ENCODE measurements around the gene KCNQ5.

Gene KCNQ5

DNA sequence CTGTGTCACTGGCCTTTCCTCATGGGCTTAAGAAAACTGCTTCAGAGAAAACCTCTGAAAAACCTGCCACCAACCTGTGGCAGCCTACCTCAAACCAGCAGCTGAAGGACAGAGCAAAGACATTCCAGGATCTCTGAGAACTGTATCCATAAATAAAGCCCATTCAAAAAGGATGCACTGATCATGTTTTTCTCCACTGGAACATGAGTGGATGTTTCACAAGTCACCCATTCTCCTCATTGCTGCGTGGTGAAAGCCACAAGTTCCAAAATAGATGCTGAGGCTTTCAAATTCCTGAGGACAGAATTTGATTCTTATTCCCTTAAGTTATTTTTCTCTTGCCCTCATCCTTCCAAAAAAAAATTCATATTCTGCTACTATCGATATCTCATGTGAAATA is 322.8 kb downstream of the KCNQ5 start:
- Histone ChIP-seq H3K4me3 (ENCODE audit: low read length) (no peak overlapping the region), H3K9me3 (ENCODE audit: control insufficient read depth, insufficient read depth, low read length) (no peaks in the 10 kb centered on the region), H3K4me1 (ENCODE audit: control insufficient read depth, insufficient read depth, low read length) (no peaks in the 10 kb centered on the region), H3K27ac (ENCODE audit: low read length) (no peak overlapping the region), H3K27me3 (ENCODE audit: control insufficient read depth, insufficient read depth, low read length) (no peaks in the 10 kb centered on the region), H3K36me3 (ENCODE audit: control insufficient read depth, insufficient read depth, low read length) (no peaks in the 10 kb centered on the region)
- no CpG with 5 or more reads among the region's 2 CpGs for WGBS (ENCODE audit: insufficient coverage, insufficient read length)
- no peak for DNase-seq (ENCODE audit: low read depth, low spot score)

DNA sequence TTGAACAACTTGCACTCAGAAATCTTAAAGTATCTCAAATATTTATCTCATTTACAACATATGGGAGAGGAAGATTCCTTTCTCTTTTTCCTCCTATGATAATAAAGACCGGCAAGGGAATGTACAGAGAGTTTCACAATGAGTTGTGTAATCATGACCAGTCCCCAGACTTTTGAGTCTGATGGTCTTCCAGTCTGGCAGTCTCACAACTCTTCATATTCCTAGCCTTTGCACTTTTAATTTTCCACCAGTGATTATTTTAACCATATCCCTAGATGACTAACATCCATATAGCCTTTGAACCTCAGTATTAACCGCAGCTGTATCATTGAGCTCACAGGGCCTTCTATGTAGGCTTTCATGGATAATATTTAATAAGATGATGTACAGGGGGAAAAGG is 324.9 kb downstream of the KCNQ5 start:
- Histone ChIP-seq H3K27me3 (ENCODE audit: control insufficient read depth, insufficient read depth, low read length) (no peaks in the 10 kb centered on the region), H3K36me3 (ENCODE audit: control insufficient read depth, insufficient read depth, low read length) (no peaks in the 10 kb centered on the region), H3K9me3 (ENCODE audit: control insufficient read depth, insufficient read depth, low read length) (no peaks in the 10 kb centered on the region), H3K27ac (ENCODE audit: low read length) (no peak overlapping the region), H3K4me3 (ENCODE audit: low read length) (no peak overlapping the region), H3K4me1 (ENCODE audit: control insufficient read depth, insufficient read depth, low read length) (no peaks in the 10 kb centered on the region)
- no peak for DNase-seq (ENCODE audit: low read depth, low spot score)
- no CpG with 5 or more reads among the region's 2 CpGs for WGBS (ENCODE audit: insufficient coverage, insufficient read length)

DNA sequence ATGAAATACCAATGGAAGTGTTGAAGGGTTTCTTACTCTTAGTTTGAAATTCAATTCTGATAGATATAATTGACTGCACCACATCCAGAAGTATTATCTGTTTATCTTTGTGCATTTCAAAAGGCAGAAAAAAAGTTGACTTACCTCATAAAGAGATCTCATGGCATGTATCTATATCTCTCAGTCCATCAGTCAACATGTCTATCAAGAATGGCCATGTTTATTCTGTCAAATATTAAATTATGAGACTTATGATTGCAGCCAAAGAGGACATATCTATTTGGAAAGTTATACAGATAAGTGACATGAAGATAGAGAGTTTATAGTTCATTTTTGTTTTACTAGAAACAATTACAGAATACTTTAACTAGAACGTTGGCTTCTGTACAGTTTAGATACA is 325.7 kb downstream of the KCNQ5 start:
- no peaks in the 10 kb centered on the region for H3K27me3 ChIP-seq (ENCODE audit: control insufficient read depth, insufficient read depth, low read length)
- no peak overlapping the region for H3K27ac ChIP-seq (ENCODE audit: low read length)
- H3K36me3 ChIP-seq (ENCODE audit: control insufficient read depth, insufficient read depth, low read length): no peaks in the 10 kb centered on the region
- no CpG with 5 or more reads among the region's 1 CpG for WGBS (ENCODE audit: insufficient coverage, insufficient read length)
- no peak for DNase-seq (ENCODE audit: low read depth, low spot score)
- H3K4me1 ChIP-seq (ENCODE audit: control insufficient read depth, insufficient read depth, low read length): no peaks in the 10 kb centered on the region
- H3K9me3 ChIP-seq (ENCODE audit: control insufficient read depth, insufficient read depth, low read length): no peaks in the 10 kb centered on the region
- H3K4me3 ChIP-seq (ENCODE audit: low read length): no peak overlapping the region

DNA sequence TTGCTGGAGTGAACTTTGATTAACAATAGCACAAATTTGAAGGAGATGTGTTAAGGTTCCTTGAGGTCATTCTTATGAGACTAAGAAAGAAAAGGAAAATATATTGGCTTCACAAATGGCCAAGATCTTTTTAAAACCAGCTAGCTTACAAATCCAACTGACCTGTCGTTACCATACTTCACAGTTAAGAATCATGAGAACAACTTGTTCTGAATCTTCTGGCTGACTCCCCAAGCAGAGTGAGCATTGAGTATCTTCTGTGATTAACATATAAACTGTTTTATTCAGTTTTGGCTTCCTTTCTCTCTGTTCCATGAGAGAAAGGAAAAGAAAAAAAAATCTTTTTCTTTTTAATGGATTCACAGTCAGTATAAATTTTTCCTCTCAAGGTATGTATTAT is 326.3 kb downstream of the KCNQ5 start:
- no peaks in the 10 kb centered on the region for H3K9me3 ChIP-seq (ENCODE audit: control insufficient read depth, insufficient read depth, low read length)
- H3K36me3 ChIP-seq (ENCODE audit: control insufficient read depth, insufficient read depth, low read length): no peaks in the 10 kb centered on the region
- no peak overlapping the region for H3K4me3 ChIP-seq (ENCODE audit: low read length)
- H3K27ac ChIP-seq (ENCODE audit: low read length): no peak overlapping the region
- DNase-seq (ENCODE audit: low read depth, low spot score): no peak
- H3K27me3 ChIP-seq (ENCODE audit: control insufficient read depth, insufficient read depth, low read length): no peaks in the 10 kb centered on the region
- WGBS (ENCODE audit: insufficient coverage, insufficient read length): no CpG with 5 or more reads among the region's 1 CpG
- H3K4me1 ChIP-seq (ENCODE audit: control insufficient read depth, insufficient read depth, low read length): no peaks in the 10 kb centered on the region

DNA sequence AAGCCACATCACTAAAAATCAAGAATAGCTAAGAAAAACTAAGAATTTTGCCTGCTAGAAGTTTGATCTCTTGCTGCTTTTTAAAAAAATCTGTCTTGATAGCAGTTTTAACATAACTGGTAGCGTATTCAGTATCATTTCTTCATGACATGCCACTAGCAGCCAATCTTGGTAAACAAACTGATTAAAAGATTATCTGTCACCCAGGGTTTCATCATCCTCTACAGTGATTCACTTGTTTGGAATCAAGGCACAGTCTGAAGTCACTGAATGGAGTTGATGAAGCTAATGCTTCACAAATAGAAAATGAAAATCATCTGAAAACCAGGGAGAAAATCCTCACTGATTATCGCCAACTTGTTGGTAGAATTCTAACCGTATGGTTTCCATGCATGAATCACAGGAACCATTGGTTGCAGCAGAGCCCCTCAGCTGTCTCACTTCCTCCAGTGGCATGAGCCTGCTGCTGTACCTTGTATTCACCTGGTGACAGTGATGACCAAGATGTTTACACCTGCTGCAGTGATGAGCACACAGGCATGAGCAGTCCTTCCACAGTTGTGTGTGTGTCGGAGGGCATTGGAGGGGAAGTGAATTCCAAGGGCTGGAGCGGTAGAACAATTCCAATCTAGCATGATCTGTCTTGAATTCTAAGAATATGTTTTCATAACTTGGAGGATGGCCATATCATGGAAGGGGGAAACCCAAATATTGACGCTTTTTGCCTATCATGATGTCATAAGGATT is 328.4 kb downstream of the KCNQ5 start:
- no peak for DNase-seq (ENCODE audit: low read depth, low spot score)
- no CpG with 5 or more reads among the region's 6 CpGs for WGBS (ENCODE audit: insufficient coverage, insufficient read length)
- Histone ChIP-seq H3K4me3 (ENCODE audit: low read length) (no peak overlapping the region), H3K27me3 (ENCODE audit: control insufficient read depth, insufficient read depth, low read length) (no peaks in the 10 kb centered on the region), H3K9me3 (ENCODE audit: control insufficient read depth, insufficient read depth, low read length) (no peaks in the 10 kb centered on the region), H3K36me3 (ENCODE audit: control insufficient read depth, insufficient read depth, low read length) (no peaks in the 10 kb centered on the region), H3K4me1 (ENCODE audit: control insufficient read depth, insufficient read depth, low read length) (no peaks in the 10 kb centered on the region), H3K27ac (ENCODE audit: low read length) (no peak overlapping the region)

DNA sequence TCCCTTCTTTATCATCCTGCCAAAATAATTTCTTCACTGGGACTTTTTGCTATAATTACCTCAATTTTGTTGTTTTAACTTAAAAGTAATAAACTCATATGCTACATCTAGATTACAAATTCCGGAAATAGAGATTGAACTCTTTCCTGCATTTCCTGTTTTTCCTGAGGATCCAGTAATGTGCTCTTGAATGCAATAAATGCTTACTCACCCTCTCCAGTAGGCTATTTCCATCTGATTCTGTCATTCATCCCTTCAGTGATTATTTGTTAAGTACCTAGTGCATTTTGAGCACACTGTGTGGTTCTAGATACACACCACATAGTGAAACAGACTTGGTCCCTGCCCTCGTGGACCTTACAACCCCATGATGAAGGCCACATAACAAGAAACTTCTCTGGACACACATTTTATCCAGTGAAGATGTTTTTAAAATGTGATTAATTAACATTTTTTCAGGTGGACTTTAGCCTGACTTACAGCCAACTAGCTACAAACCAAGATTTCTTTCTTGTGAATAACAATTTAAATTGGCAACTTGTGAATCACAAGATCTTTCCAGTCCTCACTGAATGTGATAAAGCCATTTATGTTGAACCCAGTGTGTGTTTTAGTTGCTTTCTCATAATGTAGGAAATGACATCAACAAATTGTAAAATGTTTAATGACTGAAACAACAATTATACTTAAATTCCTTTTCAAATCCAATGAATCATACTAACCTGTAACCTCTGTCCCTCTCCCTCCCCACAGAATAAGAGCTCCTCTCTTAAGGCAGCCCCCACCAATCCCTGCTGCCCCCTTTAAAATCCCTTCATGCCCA is 331.2 kb downstream of the KCNQ5 start:
- Histone ChIP-seq H3K27me3 (ENCODE audit: control insufficient read depth, insufficient read depth, low read length) (no peaks in the 10 kb centered on the region), H3K36me3 (ENCODE audit: control insufficient read depth, insufficient read depth, low read length) (no peaks in the 10 kb centered on the region), H3K4me1 (ENCODE audit: control insufficient read depth, insufficient read depth, low read length) (no peaks in the 10 kb centered on the region), H3K27ac (ENCODE audit: low read length) (no peak overlapping the region), H3K9me3 (ENCODE audit: control insufficient read depth, insufficient read depth, low read length) (no peaks in the 10 kb centered on the region), H3K4me3 (ENCODE audit: low read length) (no peak overlapping the region)
- WGBS (ENCODE audit: insufficient coverage, insufficient read length): no CpG with 5 or more reads among the region's 2 CpGs
- no peak for DNase-seq (ENCODE audit: low read depth, low spot score)

DNA sequence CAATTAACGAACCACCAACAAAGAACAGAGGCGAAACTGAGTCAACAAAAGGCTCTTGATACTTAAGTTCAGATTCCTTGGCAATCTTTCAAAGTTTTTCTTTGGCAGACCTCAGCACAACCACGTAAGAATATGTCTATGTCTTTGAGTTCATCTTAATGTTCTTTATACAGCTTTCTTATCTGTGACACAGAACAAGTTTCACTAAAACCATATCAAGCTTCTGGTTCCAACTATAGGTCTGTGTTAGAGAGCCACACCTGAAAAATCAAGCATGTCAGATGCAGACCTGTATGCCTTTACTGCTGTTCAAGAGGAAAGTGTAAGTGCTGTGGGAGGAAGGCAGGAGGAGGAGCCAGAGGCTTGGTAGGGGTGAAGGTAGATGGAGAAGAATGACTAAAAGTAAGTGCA is 332.1 kb downstream of the KCNQ5 start:
- DNase-seq (ENCODE audit: low read depth, low spot score): no peak
- no CpG with 5 or more reads among the region's 3 CpGs for WGBS (ENCODE audit: insufficient coverage, insufficient read length)
- no peak overlapping the region for H3K4me3 ChIP-seq (ENCODE audit: low read length)

DNA sequence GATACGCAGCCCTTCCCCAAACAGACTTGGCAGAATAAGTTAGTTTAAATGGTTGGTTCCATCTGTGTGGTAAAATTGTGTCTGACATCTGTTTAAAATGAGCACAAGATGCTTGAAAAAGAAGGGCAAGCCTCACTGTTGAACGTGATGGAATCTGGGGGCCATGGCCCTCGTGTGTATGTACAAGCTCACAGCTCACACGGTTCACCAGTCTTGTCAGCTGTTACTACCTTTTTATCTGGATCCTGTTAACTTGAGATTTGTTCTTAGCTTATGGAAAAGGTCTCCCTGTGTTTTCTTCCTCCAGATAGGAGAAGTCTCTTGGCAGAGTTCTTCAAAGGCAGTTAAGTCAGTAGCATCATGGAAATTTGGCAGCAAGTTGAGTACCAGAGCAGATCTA is 332.9 kb downstream of the KCNQ5 start:
- DNase-seq (ENCODE audit: low read depth, low spot score): no peak
- Histone ChIP-seq H3K27me3 (ENCODE audit: control insufficient read depth, insufficient read depth, low read length) (no peaks in the 10 kb centered on the region), H3K4me1 (ENCODE audit: control insufficient read depth, insufficient read depth, low read length) (no peaks in the 10 kb centered on the region), H3K4me3 (ENCODE audit: low read length) (no peak overlapping the region), H3K9me3 (ENCODE audit: control insufficient read depth, insufficient read depth, low read length) (no peaks in the 10 kb centered on the region), H3K27ac (ENCODE audit: low read length) (no peak overlapping the region), H3K36me3 (ENCODE audit: control insufficient read depth, insufficient read depth, low read length) (no peaks in the 10 kb centered on the region)
- no CpG with 5 or more reads among the region's 4 CpGs for WGBS (ENCODE audit: insufficient coverage, insufficient read length)

More for the DNA sequence above, 332.1 kb downstream of the KCNQ5 start:
- no peaks in the 10 kb centered on the region for H3K27me3 ChIP-seq (ENCODE audit: control insufficient read depth, insufficient read depth, low read length)
- no peaks in the 10 kb centered on the region for H3K4me1 ChIP-seq (ENCODE audit: control insufficient read depth, insufficient read depth, low read length)
- H3K36me3 ChIP-seq (ENCODE audit: control insufficient read depth, insufficient read depth, low read length): no peaks in the 10 kb centered on the region
- no peak overlapping the region for H3K27ac ChIP-seq (ENCODE audit: low read length)
- H3K9me3 ChIP-seq (ENCODE audit: control insufficient read depth, insufficient read depth, low read length): no peaks in the 10 kb centered on the region

DNA sequence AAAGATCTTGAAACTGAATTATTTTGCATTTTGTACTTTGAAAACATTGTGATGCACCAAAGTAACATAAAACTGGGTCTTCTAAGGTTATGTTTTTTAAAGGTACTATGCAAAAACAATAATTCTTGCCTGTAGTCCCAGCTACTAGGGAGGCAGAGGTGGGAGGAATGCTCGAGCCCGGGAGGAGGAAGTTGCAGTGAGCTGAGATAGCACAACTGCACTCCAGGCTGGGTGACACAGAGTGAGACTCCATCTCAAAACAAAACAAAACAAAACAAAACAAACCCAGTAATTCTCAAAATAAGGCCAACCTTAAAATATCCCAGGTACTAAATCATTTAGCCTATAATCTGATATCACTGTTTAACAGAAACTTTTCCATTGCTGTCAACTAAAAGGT is 333.8 kb downstream of the KCNQ5 start:
- H3K36me3 ChIP-seq (ENCODE audit: control insufficient read depth, insufficient read depth, low read length): no peaks in the 10 kb centered on the region
- H3K4me3 ChIP-seq (ENCODE audit: low read length): no peak overlapping the region
- no peaks in the 10 kb centered on the region for H3K27me3 ChIP-seq (ENCODE audit: control insufficient read depth, insufficient read depth, low read length)
- H3K9me3 ChIP-seq (ENCODE audit: control insufficient read depth, insufficient read depth, low read length): no peaks in the 10 kb centered on the region
- WGBS (ENCODE audit: insufficient coverage, insufficient read length): no CpG with 5 or more reads among the region's 2 CpGs
- DNase-seq (ENCODE audit: low read depth, low spot score): no peak
- H3K27ac ChIP-seq (ENCODE audit: low read length): no peak overlapping the region
- H3K4me1 ChIP-seq (ENCODE audit: control insufficient read depth, insufficient read depth, low read length): no peaks in the 10 kb centered on the region

DNA sequence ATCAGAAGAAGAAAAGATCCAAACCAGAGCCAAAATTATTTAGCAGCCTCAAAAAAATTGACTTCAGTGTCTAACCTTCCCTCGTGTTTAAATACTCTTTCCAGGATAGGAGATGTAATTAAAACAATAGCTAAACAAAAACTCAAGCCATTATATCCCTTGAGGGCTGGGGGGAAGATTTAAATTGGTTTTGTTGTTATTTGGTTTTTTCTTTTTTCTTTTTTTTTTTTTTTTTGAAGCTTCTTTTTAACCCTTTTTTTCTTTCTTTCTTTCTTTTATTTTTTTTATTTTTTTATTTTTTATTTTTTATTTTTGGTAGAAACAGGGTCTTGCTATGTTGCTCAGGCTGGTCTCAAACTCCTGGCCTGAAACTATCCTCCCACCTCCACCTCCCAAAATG is 334.4 kb downstream of the KCNQ5 start:
- Histone ChIP-seq H3K4me3 (ENCODE audit: low read length) (no peak overlapping the region), H3K4me1 (ENCODE audit: control insufficient read depth, insufficient read depth, low read length) (no peaks in the 10 kb centered on the region), H3K9me3 (ENCODE audit: control insufficient read depth, insufficient read depth, low read length) (no peaks in the 10 kb centered on the region), H3K36me3 (ENCODE audit: control insufficient read depth, insufficient read depth, low read length) (no peaks in the 10 kb centered on the region), H3K27me3 (ENCODE audit: control insufficient read depth, insufficient read depth, low read length) (no peaks in the 10 kb centered on the region), H3K27ac (ENCODE audit: low read length) (no peak overlapping the region)
- WGBS (ENCODE audit: insufficient coverage, insufficient read length): no CpG with 5 or more reads among the region's 1 CpG
- DNase-seq (ENCODE audit: low read depth, low spot score): no peak

Measured in iPS DF 6.9 (cell line).